22Rv1 (cell line): ENCODE data around the gene SLC38A10.
A peak's percentile ranks its signal among the peaks of the same experiment; 100 is the strongest.

Experiments used
- H3K27ac ChIP-seq: fragments of 450-650 bp; 2 replicates; pipeline ENCODE4 v1.5.1; 2017
- CTCF ChIP-seq: fragments of 450-650 bp; IDR thresholded peaks from 2 replicates; pipeline ENCODE4 v1.5.1; 2017; ENCODE audit warnings: mild to moderate bottlenecking
- ZFX ChIP-seq: fragments of 450-650 bp; IDR thresholded peaks from 2 replicates; pipeline ENCODE4 v1.6.1; 2017; ENCODE audit warnings: antibody characterized with exemption, borderline replicate concordance

SLC38A10 gene

DNA sequence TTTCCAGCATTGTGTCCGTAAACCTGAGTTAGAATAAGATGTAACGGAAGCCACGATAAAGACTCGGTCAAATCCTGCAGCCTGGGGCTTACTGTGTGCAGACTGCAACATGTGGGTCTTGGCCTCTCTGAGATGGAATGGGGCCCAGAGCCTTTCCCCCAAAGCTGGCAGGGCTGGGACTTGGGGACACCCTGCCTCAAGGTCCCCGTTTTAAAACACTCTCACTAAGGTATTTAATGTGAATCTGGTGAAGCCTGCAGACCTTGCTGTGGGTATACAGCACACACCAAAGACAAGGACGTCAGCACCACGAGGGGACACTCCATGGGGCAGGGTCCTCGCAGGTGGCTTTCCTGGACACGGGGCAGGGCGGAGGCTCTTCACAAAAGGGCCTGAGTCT lies 53.9 kb downstream of the SLC38A10 start:
- peak overlapping the region; percentile 81; the same call in 1 of the 2 replicates for H3K27ac ChIP-seq
- TF ChIP-seq CTCF, result no peak
- no peak for TF ChIP-seq ZFX

DNA sequence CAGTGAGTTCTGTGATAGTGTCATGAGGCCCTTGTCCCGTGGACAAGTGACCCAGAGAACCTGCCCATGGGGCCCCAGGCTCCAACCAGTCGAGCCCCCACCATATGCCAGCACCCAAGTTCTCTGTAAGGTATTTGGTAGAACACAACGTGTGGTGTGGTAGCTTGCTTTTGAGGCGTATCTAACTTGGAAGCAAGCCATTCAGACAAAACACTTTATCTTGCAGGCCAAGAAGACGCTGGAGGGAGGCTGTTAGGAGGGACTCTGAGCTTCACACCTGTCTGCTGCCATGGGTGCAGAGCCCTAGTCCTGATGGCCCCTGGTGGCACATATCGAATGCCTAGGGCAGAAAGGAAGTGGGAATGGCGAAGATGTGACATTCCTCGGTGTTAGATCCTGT lies 54.3 kb downstream of the SLC38A10 start:
- H3K27ac ChIP-seq, result peak overlapping the region; percentile 81
- TF ChIP-seq ZFX, result no peak
- no peak for TF ChIP-seq CTCF

DNA sequence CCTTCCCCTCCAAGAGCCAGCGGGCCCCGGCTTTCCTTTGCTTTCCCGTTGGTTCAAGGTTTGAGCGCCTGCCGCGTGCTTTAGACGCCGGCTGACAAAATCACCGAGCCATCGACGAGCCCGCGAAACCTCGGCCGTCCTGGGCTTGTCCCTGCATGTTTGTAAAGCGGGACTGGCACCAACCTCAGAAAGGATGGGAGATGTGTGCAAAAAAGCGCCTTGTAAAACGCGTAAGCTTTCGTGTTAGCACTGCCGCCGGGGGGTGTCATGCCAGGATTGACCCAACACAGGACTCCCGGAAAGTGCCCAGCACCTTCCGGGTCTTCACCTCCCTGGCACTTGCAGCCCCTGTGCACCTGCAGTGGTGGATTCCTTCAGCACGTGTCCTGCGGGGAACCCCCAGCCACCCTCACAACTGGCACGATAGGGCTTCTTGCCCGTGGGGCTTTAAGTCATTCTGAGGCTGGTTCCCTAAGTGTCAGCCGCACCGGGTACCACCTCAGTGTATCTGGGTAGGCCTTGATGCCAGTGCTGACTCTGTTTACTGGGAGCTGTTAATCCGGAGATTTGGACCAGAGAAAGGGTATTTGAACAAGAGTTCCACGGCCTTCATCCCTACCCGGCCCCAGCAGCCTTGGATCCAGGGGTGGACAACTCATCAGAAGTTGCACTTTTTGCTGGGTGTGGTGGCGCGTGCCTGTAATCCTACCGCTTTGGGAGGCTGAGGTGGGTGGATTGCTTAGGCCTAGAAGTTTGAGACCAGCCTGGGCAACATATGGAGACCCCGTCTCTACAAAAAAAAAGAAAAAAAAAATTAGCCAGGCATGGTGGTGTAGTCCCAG lies 55.2 kb downstream of the SLC38A10 start:
- no peak for TF ChIP-seq ZFX
- no peak for TF ChIP-seq CTCF

GRCh38 chr17:81238815-81239713 lies 56.0 kb downstream of the SLC38A10 start, which contains the start of the genes NDUFAF8 and TEPSIN:
NDUFAF8 (plus strand) TSS chr17:81239318; CDS start chr17:81239364, 46 bp downstream.
TEPSIN (minus strand) TSS chr17:81239055; CDS start chr17:81239033, 22 bp downstream.
- no peak for TF ChIP-seq CTCF
- no peak for TF ChIP-seq ZFX
- peak within 1 kb of the TSS; percentile 81 for H3K27ac ChIP-seq

More for the DNA sequence above, 55.2 kb downstream of the SLC38A10 start:
- H3K27ac ChIP-seq, result peak overlapping the region; percentile 81

- H3K27ac ChIP-seq, result peak overlapping the region; percentile 81
- TF ChIP-seq ZFX (no peak), CTCF (no peak)
These were observed 56.7 kb downstream of the SLC38A10 start for GRCh38 chr17:81238490-81238814.

DNA sequence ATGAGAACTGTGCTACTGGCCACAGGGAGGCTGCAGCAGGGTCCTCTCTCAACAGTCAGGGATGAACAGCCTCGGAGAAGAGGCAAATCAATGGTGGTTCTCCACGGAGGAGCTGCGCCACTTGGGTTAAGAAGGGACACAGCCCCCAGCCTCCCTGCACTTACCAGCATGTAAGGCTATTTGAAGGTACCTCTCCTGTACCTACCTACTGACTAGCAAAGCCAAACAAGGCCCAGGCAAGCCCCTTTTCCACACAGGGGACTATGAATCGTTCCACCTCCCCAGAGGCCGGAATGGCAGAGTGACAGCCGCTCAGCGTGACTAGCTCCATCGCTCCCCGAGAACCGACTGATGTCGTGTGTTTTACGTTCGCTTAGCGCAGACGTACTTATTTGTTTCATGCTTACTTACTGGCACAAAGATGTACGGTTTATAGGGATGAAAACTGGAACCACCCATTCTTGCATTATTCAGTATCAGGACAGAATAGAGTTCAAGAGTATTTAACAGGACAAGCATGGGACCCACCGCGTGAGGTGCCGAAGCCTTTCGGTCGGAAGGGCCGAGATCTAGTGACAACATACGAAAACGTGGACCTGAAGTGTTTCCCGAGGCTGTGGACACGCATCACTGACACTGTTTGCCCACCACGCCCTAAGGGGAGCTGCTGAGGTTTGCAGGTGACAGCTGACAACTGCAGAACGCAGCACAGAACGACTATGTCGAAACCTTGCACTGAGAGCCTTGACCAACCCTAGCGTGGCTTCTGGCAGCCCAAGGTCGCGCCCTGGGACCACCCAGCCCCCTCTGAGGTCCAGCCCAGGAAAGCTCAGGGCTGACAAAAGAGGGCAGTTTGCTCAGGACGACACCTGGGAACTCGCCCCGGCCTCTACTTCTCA lies 57.3 kb downstream of the SLC38A10 start:
- H3K27ac ChIP-seq, result peak overlapping the region; percentile 81
- no peak for TF ChIP-seq CTCF
